AG04449 (cell line): ENCODE measurements around the gene CFTR.

ENCODE experiments used
- CTCF ChIA-PET: fragments of 350-600 bp; formaldehyde crosslinking; extraction: SDS; loops from one replicate; lab custom pipeline; 2021; ENCODE audit warnings: antibody characterized with exemption; lab: Yijun Ruan, JAX
- POLR2A ChIA-PET: fragments of 400-600, 350-600 bp; formaldehyde crosslinking; extraction: SDS; loops from one replicate; lab custom pipeline; 2020; ENCODE audit warnings: antibody characterized with exemption, inconsistent platforms; lab: Yijun Ruan, JAX
- DNase-seq: peaks from one replicate; pipeline ENCODE4 v3.0.0-alpha.2; 2010; ENCODE audit warnings: low read depth, low spot score
- H3K4me3 ChIP-seq: 2 replicates; pipeline ENCODE4 v1.5.1; 2011; ENCODE audit warnings: low read depth, mild to moderate bottlenecking, control low read depth, low read length
- TF ChIP-seq, protein P1 (sequence below): IDR thresholded peaks from one replicate; pipeline ENCODE4 v1.5.1; 2011; ENCODE audit warnings: mild to moderate bottlenecking, moderate library complexity, low read length, control low read depth, inconsistent platforms; ENCODE audit not compliant: insufficient read depth; ENCODE audit errors: missing control alignments

The CFTR gene

GRCh38 chr7:117652943-117653680 lies 173.3 kb downstream of the CFTR start:
- no peak overlapping the region for H3K4me3 ChIP-seq
- DNase-seq: no peak
- TF ChIP-seq, protein P1, sequence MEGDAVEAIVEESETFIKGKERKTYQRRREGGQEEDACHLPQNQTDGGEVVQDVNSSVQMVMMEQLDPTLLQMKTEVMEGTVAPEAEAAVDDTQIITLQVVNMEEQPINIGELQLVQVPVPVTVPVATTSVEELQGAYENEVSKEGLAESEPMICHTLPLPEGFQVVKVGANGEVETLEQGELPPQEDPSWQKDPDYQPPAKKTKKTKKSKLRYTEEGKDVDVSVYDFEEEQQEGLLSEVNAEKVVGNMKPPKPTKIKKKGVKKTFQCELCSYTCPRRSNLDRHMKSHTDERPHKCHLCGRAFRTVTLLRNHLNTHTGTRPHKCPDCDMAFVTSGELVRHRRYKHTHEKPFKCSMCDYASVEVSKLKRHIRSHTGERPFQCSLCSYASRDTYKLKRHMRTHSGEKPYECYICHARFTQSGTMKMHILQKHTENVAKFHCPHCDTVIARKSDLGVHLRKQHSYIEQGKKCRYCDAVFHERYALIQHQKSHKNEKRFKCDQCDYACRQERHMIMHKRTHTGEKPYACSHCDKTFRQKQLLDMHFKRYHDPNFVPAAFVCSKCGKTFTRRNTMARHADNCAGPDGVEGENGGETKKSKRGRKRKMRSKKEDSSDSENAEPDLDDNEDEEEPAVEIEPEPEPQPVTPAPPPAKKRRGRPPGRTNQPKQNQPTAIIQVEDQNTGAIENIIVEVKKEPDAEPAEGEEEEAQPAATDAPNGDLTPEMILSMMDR: no peak

GRCh38 chr7:117654780-117655179 lies 175.0 kb downstream of the CFTR start:
- H3K4me3 ChIP-seq: no peak overlapping the region
- CTCF ChIA-PET: no interaction called here
- TF ChIP-seq, protein P1: no peak

More at GRCh38 chr7:117652943-117653680, 173.3 kb downstream of the CFTR start:
- CTCF ChIA-PET: no interaction called here
- POLR2A ChIA-PET: no interaction called here

GRCh38 chr7:117656806-117657205 lies 177.0 kb downstream of the CFTR start:
- DNase-seq: no peak
- no peak overlapping the region for H3K4me3 ChIP-seq
- TF ChIP-seq, protein P1: no peak
- ChIA-PET CTCF (no interaction called here), POLR2A (no interaction called here)

More at GRCh38 chr7:117654780-117655179, 175.0 kb downstream of the CFTR start:
- POLR2A ChIA-PET: no interaction called here
- DNase-seq: no peak

- POLR2A ChIA-PET: no interaction called here
- TF ChIP-seq, protein P1: no peak
- DNase-seq: no peak
- CTCF ChIA-PET: no interaction called here
- no peak overlapping the region for H3K4me3 ChIP-seq
Measured at GRCh38 chr7:117659531-117660011, 179.7 kb downstream of the CFTR start.

GRCh38 chr7:117661328-117661727 lies 181.5 kb downstream of the CFTR start:
- CTCF ChIA-PET: no interaction called here
- POLR2A ChIA-PET: no interaction called here
- TF ChIP-seq, protein P1: no peak
- no peak overlapping the region for H3K4me3 ChIP-seq
- no peak for DNase-seq

DNA sequence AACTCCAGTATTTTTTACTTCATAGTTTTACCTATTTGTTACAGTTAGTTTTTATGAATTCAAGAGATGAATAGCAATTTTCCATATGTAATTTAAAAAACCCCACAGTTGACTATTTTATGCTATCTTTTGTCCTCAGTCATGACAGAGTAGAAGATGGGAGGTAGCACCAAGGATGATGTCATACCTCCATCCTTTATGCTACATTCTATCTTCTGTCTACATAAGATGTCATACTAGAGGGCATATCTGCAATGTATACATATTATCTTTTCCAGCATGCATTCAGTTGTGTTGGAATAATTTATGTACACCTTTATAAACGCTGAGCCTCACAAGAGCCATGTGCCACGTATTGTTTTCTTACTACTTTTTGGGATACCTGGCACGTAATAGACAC lies 184.2 kb downstream of the CFTR start:
- ChIA-PET CTCF (no interaction called here), POLR2A (no interaction called here)
- TF ChIP-seq, protein P1: no peak
- no peak for DNase-seq
- no peak overlapping the region for H3K4me3 ChIP-seq
